GM12878 (cell line): ENCODE data around the gene CORO1C.

ENCODE experiments used
- ASH2L ChIP-seq: fragments of 300-600, 200-600 bp; sonication (generic); IDR thresholded peaks from 2 replicates; pipeline ENCODE4 v1.6.1; 2017; ENCODE audit warnings: low read depth, mild to moderate bottlenecking, borderline replicate concordance
- BCL11A ChIP-seq: IDR thresholded peaks from 2 replicates; pipeline ENCODE4 v1.6.1; 2011; ENCODE audit warnings: low read depth, low read length
- CREM ChIP-seq: IDR thresholded peaks from 2 replicates; pipeline ENCODE4 v1.6.1; 2014; ENCODE audit warnings: antibody characterized with exemption, low read depth
- FOXM1 ChIP-seq: IDR thresholded peaks from 2 replicates; pipeline ENCODE4 v1.6.1; 2012; ENCODE audit warnings: low read depth, mild to moderate bottlenecking, inconsistent platforms, low read length, moderate library complexity
- GABPA ChIP-seq: IDR thresholded peaks from 2 replicates; pipeline ENCODE4 v1.6.1; 2014; ENCODE audit warnings: antibody characterized with exemption, low read depth, mild to moderate bottlenecking, inconsistent platforms
- NKRF ChIP-seq: fragments of 450-650 bp; conservative IDR thresholded peaks from 2 replicates; pipeline ENCODE4 v1.6.1; 2017; ENCODE audit warnings: mild to moderate bottlenecking, moderate library complexity
- POLR2A ChIP-seq: IDR thresholded peaks from 2 replicates; pipeline ENCODE4 v1.6.1; 2011; ENCODE audit warnings: low read depth, mild to moderate bottlenecking, low read length
- SMC3 ChIP-seq: IDR thresholded peaks from 2 replicates; pipeline ENCODE4 v1.6.1; 2011; ENCODE audit warnings: low read length, improper control_type of control experiment, borderline replicate concordance
- SRF ChIP-seq, 2 experiments: IDR thresholded peaks; 2 replicates each; pipeline ENCODE4 v1.6.1; 2011; ENCODE audit warnings: low read depth in 2 of 2, low read length in 2 of 2, mild to moderate bottlenecking in 1 of 2, moderate library complexity in 1 of 2
- TAF1 ChIP-seq: IDR thresholded peaks from 2 replicates; pipeline ENCODE4 v1.6.1; 2011; ENCODE audit warnings: mild to moderate bottlenecking, low read depth, low read length, borderline replicate concordance
- YY1 ChIP-seq: IDR thresholded peaks from 2 replicates; pipeline ENCODE4 v1.6.1; 2011; ENCODE audit warnings: low read depth, mild to moderate bottlenecking, low read length
- TF ChIP-seq, protein P1 (sequence below), 3 experiments: IDR thresholded peaks in 2 of 3; conservative IDR thresholded peaks in 1 of 3; 2 replicates each; pipeline ENCODE4 v1.5.1; 2011; ENCODE audit warnings: low read depth in 3 of 3, low read length in 3 of 3, mild to moderate bottlenecking in 3 of 3, control low read depth in 2 of 3, moderate library complexity in 2 of 3, inconsistent platforms in 1 of 3, mixed read lengths in 1 of 3; ENCODE audit not compliant: control insufficient read depth in 2 of 3, insufficient read depth in 1 of 3; ENCODE audit errors: extremely low read depth in 1 of 3
- TF ChIP-seq, protein P2 (sequence below): IDR thresholded peaks from 2 replicates; pipeline ENCODE4 v1.6.1; 2011; ENCODE audit warnings: low read depth, low read length, improper control_type of control experiment, borderline replicate concordance
- TF ChIP-seq, protein P3 (sequence below): IDR thresholded peaks from 2 replicates; pipeline ENCODE4 v1.6.1; 2011; ENCODE audit warnings: mild to moderate bottlenecking, low read depth, low read length, moderate library complexity; ENCODE audit not compliant: insufficient replicate concordance

GRCh38 chr12:108668063-108668462 lies 63.3 kb downstream of the CORO1C start:
- TF ChIP-seq POLR2A (no peak), ASH2L (no peak), SMC3 (no peak), BCL11A (no peak), YY1 (no peak), GABPA (no peak), CREM (no peak), TAF1 (no peak), SRF (IDR thresholded peaks at IDR 0.05; ENCODE audit: low read depth in 2 of 2, low read length in 2 of 2) (no peak), FOXM1 (no peak), NKRF (no peak)
- TF ChIP-seq, protein P1, sequence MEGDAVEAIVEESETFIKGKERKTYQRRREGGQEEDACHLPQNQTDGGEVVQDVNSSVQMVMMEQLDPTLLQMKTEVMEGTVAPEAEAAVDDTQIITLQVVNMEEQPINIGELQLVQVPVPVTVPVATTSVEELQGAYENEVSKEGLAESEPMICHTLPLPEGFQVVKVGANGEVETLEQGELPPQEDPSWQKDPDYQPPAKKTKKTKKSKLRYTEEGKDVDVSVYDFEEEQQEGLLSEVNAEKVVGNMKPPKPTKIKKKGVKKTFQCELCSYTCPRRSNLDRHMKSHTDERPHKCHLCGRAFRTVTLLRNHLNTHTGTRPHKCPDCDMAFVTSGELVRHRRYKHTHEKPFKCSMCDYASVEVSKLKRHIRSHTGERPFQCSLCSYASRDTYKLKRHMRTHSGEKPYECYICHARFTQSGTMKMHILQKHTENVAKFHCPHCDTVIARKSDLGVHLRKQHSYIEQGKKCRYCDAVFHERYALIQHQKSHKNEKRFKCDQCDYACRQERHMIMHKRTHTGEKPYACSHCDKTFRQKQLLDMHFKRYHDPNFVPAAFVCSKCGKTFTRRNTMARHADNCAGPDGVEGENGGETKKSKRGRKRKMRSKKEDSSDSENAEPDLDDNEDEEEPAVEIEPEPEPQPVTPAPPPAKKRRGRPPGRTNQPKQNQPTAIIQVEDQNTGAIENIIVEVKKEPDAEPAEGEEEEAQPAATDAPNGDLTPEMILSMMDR (IDR thresholded peaks at IDR 0.05 in 2 of 3, conservative IDR thresholded peaks at IDR 0.05 in 1 of 3; ENCODE audit: control insufficient read depth in 2 of 3, extremely low read depth in 1 of 3, insufficient read depth in 1 of 3, low read depth in 3 of 3, low read length in 3 of 3): no peak
- TF ChIP-seq, protein P2, sequence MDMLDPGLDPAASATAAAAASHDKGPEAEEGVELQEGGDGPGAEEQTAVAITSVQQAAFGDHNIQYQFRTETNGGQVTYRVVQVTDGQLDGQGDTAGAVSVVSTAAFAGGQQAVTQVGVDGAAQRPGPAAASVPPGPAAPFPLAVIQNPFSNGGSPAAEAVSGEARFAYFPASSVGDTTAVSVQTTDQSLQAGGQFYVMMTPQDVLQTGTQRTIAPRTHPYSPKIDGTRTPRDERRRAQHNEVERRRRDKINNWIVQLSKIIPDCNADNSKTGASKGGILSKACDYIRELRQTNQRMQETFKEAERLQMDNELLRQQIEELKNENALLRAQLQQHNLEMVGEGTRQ: no peak
- TF ChIP-seq, protein P3, sequence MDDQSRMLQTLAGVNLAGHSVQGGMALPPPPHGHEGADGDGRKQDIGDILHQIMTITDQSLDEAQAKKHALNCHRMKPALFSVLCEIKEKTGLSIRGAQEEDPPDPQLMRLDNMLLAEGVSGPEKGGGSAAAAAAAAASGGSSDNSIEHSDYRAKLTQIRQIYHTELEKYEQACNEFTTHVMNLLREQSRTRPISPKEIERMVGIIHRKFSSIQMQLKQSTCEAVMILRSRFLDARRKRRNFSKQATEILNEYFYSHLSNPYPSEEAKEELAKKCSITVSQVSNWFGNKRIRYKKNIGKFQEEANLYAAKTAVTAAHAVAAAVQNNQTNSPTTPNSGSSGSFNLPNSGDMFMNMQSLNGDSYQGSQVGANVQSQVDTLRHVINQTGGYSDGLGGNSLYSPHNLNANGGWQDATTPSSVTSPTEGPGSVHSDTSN: no peak
